ENCODE data around the gene OR4D10.

GRCh38 chr11:59423835-59424234, 49.3 kb upstream of the OR4D10 start:
- no peak for TF ChIP-seq CTCF (IDR thresholded peaks at IDR 0.05; ENCODE audit: borderline replicate concordance, extremely low read depth, low read length, poor library complexity, severe bottlenecking)
- no peak for TF ChIP-seq EZH2 (IDR thresholded peaks at IDR 0.05; ENCODE audit: borderline replicate concordance, low read depth, low read length, severe bottlenecking)

All from DND-41 (cell line).